ENCODE measurements around the gene WDR64.

DNA sequence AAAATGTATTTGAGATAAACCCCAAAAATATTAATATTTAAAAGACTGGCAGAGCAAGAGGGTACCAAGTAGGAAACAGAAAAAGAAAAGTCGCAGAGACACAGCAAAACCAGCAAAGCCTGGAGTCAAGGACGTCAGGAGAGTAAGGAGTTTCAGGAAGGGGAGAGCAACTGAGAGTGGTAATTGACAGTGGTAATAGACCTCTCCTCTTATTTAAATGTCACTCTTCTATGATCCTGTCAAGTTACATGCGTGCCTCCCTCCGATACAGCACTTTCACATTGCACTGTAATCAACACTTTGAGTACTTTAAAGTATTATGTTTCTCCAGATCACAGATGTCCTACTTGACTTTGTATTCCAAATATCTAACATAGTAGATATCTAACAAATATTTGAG is 113.3 kb downstream of the WDR64 start:
- no peak for TF ChIP-seq ZNF331 (CRISPR knock-in tag; IDR thresholded peaks at IDR 0.05; ENCODE audit: low read depth)
- TF ChIP-seq, protein P1, sequence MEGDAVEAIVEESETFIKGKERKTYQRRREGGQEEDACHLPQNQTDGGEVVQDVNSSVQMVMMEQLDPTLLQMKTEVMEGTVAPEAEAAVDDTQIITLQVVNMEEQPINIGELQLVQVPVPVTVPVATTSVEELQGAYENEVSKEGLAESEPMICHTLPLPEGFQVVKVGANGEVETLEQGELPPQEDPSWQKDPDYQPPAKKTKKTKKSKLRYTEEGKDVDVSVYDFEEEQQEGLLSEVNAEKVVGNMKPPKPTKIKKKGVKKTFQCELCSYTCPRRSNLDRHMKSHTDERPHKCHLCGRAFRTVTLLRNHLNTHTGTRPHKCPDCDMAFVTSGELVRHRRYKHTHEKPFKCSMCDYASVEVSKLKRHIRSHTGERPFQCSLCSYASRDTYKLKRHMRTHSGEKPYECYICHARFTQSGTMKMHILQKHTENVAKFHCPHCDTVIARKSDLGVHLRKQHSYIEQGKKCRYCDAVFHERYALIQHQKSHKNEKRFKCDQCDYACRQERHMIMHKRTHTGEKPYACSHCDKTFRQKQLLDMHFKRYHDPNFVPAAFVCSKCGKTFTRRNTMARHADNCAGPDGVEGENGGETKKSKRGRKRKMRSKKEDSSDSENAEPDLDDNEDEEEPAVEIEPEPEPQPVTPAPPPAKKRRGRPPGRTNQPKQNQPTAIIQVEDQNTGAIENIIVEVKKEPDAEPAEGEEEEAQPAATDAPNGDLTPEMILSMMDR (conservative IDR thresholded peaks at IDR 0.05; ENCODE audit: low read depth in 2 of 2), result no peak
- no peak for TF ChIP-seq REST (IDR thresholded peaks at IDR 0.05; ENCODE audit: unreplicated experiment)
- no peak for TF ChIP-seq POLR2AphosphoS5 (IDR thresholded peaks at IDR 0.05; ENCODE audit: low read depth)
- TF ChIP-seq EZH2phosphoT487 (IDR thresholded peaks at IDR 0.05; ENCODE audit: unreplicated experiment), result no peak
- TF ChIP-seq, protein P2, sequence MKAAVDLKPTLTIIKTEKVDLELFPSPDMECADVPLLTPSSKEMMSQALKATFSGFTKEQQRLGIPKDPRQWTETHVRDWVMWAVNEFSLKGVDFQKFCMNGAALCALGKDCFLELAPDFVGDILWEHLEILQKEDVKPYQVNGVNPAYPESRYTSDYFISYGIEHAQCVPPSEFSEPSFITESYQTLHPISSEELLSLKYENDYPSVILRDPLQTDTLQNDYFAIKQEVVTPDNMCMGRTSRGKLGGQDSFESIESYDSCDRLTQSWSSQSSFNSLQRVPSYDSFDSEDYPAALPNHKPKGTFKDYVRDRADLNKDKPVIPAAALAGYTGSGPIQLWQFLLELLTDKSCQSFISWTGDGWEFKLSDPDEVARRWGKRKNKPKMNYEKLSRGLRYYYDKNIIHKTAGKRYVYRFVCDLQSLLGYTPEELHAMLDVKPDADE (IDR thresholded peaks at IDR 0.05), result no peak
- no peak for TF ChIP-seq CREB1 (CRISPR knock-in tag; IDR thresholded peaks at IDR 0.05; ENCODE audit: low read depth)
- TF ChIP-seq STAT1 (IDR thresholded peaks at IDR 0.05; ENCODE audit: unreplicated experiment), result no peak
- TF ChIP-seq EZH2 (IDR thresholded peaks at IDR 0.05; ENCODE audit: low read depth, unreplicated experiment), result no peak
- TF ChIP-seq ZNF462 (CRISPR knock-in tag; IDR thresholded peaks at IDR 0.05), result no peak
- TF ChIP-seq JUNB (IDR thresholded peaks at IDR 0.05; ENCODE audit: unreplicated experiment), result no peak
- TF ChIP-seq NANOG (IDR thresholded peaks at IDR 0.05; ENCODE audit: borderline replicate concordance), result no peak
